IMR-90 (cell line): ENCODE results near the gene TMPRSS9. TPM values are rescaled to one million over a fixed set of nuclear protein-coding genes. Genes with fewer than 3 reads are reported as not detected.

Experiments used
- ATAC-seq: fragments of 200-7000 bp; cut with Tn5 transposase; 2 replicates; pipeline ENCODE4 v1.9.1; 2020; ENCODE audit warnings: low read depth, mild to moderate bottlenecking, moderate library complexity
- BruUV-seq: library from RNA; stranded (reverse); fragments of 400-500 nt; replicated peaks from 2 replicates; lab custom pipeline; 2021; lab: Mats Ljungman, UMichigan
- CTCF ChIA-PET: fragments of 300-600 bp; formaldehyde crosslinking; extraction: SDS; loops from one replicate; lab custom pipeline; 2021; ENCODE audit warnings: antibody characterized with exemption; lab: Yijun Ruan, JAX
- POLR2A ChIA-PET: fragments of 300-600 bp; sonication (Branson Sonifier 250); formaldehyde crosslinking; loops from one replicate; lab custom pipeline; 2022; ENCODE audit warnings: antibody characterized with exemption; ENCODE audit not compliant: unreplicated experiment; lab: Charles Lee
- DNase-seq: peaks from one replicate; pipeline ENCODE4 v3.0.0; 2013
- H2AFZ ChIP-seq: replicated peaks from 2 replicates; pipeline ENCODE3; 2013; ENCODE audit warnings: low read length, mild to moderate bottlenecking; ENCODE audit not compliant: poor library complexity
- H2AK5ac ChIP-seq: 2 replicates; pipeline ENCODE4 v1.6.1; 2013; ENCODE audit warnings: low read depth, low read length, inconsistent platforms
- H2AK9ac ChIP-seq: replicated peaks from 2 replicates; pipeline ENCODE3; 2013; ENCODE audit warnings: mild to moderate bottlenecking, low read depth, low read length, moderate library complexity; ENCODE audit not compliant: poor library complexity
- H2BK120ac ChIP-seq: 2 replicates; pipeline ENCODE4 v1.6.1; 2013; ENCODE audit warnings: low read depth, low read length, inconsistent platforms
- H2BK15ac ChIP-seq: 3 replicates; pipeline ENCODE4 v1.6.1; 2013; ENCODE audit warnings: low read depth, low read length, inconsistent platforms
- H2BK20ac ChIP-seq: 2 replicates; pipeline ENCODE4 v1.6.1; 2013; ENCODE audit warnings: low read depth, mild to moderate bottlenecking, inconsistent platforms, low read length, moderate library complexity
- H2BK5ac ChIP-seq: 2 replicates; pipeline ENCODE4 v1.6.1; 2013; ENCODE audit warnings: mild to moderate bottlenecking, low read depth, low read length, inconsistent platforms; ENCODE audit not compliant: poor library complexity, severe bottlenecking
- H3K14ac ChIP-seq: replicated peaks from 2 replicates; pipeline ENCODE4 v1.6.1; 2013; ENCODE audit warnings: low read depth, low read length, inconsistent platforms
- H3K18ac ChIP-seq: 2 replicates; pipeline ENCODE4 v1.6.1; 2013; ENCODE audit warnings: low read depth, low read length, control low read depth
- H3K23ac ChIP-seq: 2 replicates; pipeline ENCODE4 v1.6.1; 2013; ENCODE audit warnings: low read depth, low read length, inconsistent platforms
- H3K27ac ChIP-seq: 2 replicates; pipeline ENCODE4 v1.5.1; 2013; ENCODE audit warnings: mild to moderate bottlenecking, control low read depth, low read length; ENCODE audit not compliant: insufficient read depth
- H3K27me3 ChIP-seq: 2 replicates; pipeline ENCODE4 v1.6.1; 2013; ENCODE audit warnings: low read length; ENCODE audit not compliant: control insufficient read depth, insufficient read depth
- H3K36me3 ChIP-seq: 2 replicates; pipeline ENCODE4 v1.6.1; 2013; ENCODE audit warnings: low read length, mixed read lengths; ENCODE audit not compliant: control insufficient read depth, insufficient read depth
- H3K4ac ChIP-seq: 2 replicates; pipeline ENCODE4 v1.6.1; 2013; ENCODE audit warnings: low read depth, low read length, inconsistent platforms
- H3K4me1 ChIP-seq: 2 replicates; pipeline ENCODE4 v1.6.1; 2013; ENCODE audit warnings: low read length, mixed read lengths; ENCODE audit not compliant: control insufficient read depth, insufficient read depth
- H3K4me2 ChIP-seq: 2 replicates; pipeline ENCODE4 v1.6.1; 2013; ENCODE audit warnings: low read depth, mild to moderate bottlenecking, control low read depth, low read length, moderate library complexity
- H3K4me3 ChIP-seq: 2 replicates; pipeline ENCODE4 v1.5.1; 2013; ENCODE audit warnings: low read depth, mild to moderate bottlenecking, control low read depth, low read length, moderate library complexity; ENCODE audit not compliant: insufficient read depth
- H3K56ac ChIP-seq: 2 replicates; pipeline ENCODE4 v1.6.1; 2013; ENCODE audit warnings: low read length, inconsistent platforms; ENCODE audit not compliant: insufficient read depth; ENCODE audit errors: extremely low read depth
- H3K79me1 ChIP-seq, 2 experiments: 2 replicates each; pipeline ENCODE4 v1.6.1; 2013; ENCODE audit warnings: low read length in 2 of 2, inconsistent platforms in 1 of 2, low read depth in 1 of 2
- H3K9ac ChIP-seq: 2 replicates; pipeline ENCODE4 v1.6.1; 2013; ENCODE audit warnings: low read depth, low read length, control low read depth
- H3K9me1 ChIP-seq: 2 replicates; pipeline ENCODE4 v1.6.1; 2013; ENCODE audit warnings: low read length, inconsistent platforms; ENCODE audit not compliant: insufficient read depth
- H3K9me3 ChIP-seq: 2 replicates; pipeline ENCODE4 v1.6.1; 2013; ENCODE audit warnings: low read length; ENCODE audit not compliant: control insufficient read depth, insufficient read depth
- H4K20me1 ChIP-seq: 2 replicates; pipeline ENCODE4 v1.6.1; 2013; ENCODE audit warnings: low read length, inconsistent platforms; ENCODE audit not compliant: insufficient read depth
- H4K5ac ChIP-seq: 2 replicates; pipeline ENCODE4 v1.6.1; 2013; ENCODE audit warnings: mild to moderate bottlenecking, low read depth, low read length, control low read depth
- H4K8ac ChIP-seq, 2 experiments: 2 replicates each; pipeline ENCODE4 v1.6.1; 2013; ENCODE audit warnings: low read depth in 2 of 2, low read length in 2 of 2, control low read depth in 1 of 2, inconsistent platforms in 1 of 2
- H4K91ac ChIP-seq: 2 replicates; pipeline ENCODE4 v1.6.1; 2013; ENCODE audit warnings: low read depth, low read length, inconsistent platforms; ENCODE audit not compliant: insufficient read depth
- BHLHE40 ChIP-seq: fragments of 150-350 bp; IDR thresholded peaks from 2 replicates; pipeline ENCODE4 v1.6.1; 2016; ENCODE audit warnings: mild to moderate bottlenecking, low read depth, low read length
- CEBPB ChIP-seq: IDR thresholded peaks from 2 replicates; pipeline ENCODE4 v1.6.1; 2012; ENCODE audit warnings: low read depth, low read length, improper control_type of control experiment
- CHD1 ChIP-seq: IDR thresholded peaks from 2 replicates; pipeline ENCODE4 v1.6.1; 2012; ENCODE audit warnings: low read depth, low read length, improper control_type of control experiment
- FOS ChIP-seq: fragments of 150-350 bp; IDR thresholded peaks from 2 replicates; pipeline ENCODE4 v1.6.1; 2016; ENCODE audit warnings: low read depth, low read length
- MAFK ChIP-seq: IDR thresholded peaks from 2 replicates; pipeline ENCODE4 v1.6.1; 2012; ENCODE audit warnings: low read depth, low read length, improper control_type of control experiment
- MAZ ChIP-seq: IDR thresholded peaks from 2 replicates; pipeline ENCODE4 v1.6.1; 2012; ENCODE audit warnings: low read depth, mild to moderate bottlenecking, low read length, improper control_type of control experiment, moderate library complexity, borderline replicate concordance
- MXI1 ChIP-seq: IDR thresholded peaks from 2 replicates; pipeline ENCODE4 v1.6.1; 2012; ENCODE audit warnings: low read depth, mild to moderate bottlenecking, low read length, moderate library complexity, borderline replicate concordance
- NFE2L2 ChIP-seq: fragments of 150-350 bp; IDR thresholded peaks from 2 replicates; pipeline ENCODE4 v1.6.1; 2016; ENCODE audit warnings: low read depth, mild to moderate bottlenecking, low read length
- POLR2A ChIP-seq: IDR thresholded peaks from 2 replicates; pipeline ENCODE4 v1.6.1; 2012; ENCODE audit warnings: mild to moderate bottlenecking, low read depth, low read length
- RAD21 ChIP-seq: IDR thresholded peaks from 2 replicates; pipeline ENCODE4 v1.6.1; 2012; ENCODE audit warnings: low read length, improper control_type of control experiment
- RCOR1 ChIP-seq: IDR thresholded peaks from 2 replicates; pipeline ENCODE4 v1.6.1; 2012; ENCODE audit warnings: mild to moderate bottlenecking, low read length, improper control_type of control experiment; ENCODE audit not compliant: insufficient replicate concordance
- RFX5 ChIP-seq: IDR thresholded peaks from 2 replicates; pipeline ENCODE4 v1.8.0; 2012; ENCODE audit warnings: low read depth, mild to moderate bottlenecking, low read length, moderate library complexity
- SMC3 ChIP-seq: fragments of 150-350 bp; IDR thresholded peaks from 2 replicates; pipeline ENCODE4 v1.6.1; 2016; ENCODE audit warnings: low read depth, mild to moderate bottlenecking, antibody characterized with exemption, low read length, moderate library complexity
- WGBS, 2 experiments: methylation state at CpG; one replicate each; pipeline versions ENCODE4 v1.1.5 to v1.1.7; 2013; ENCODE audit warnings: missing lambda C conversion rate in 2 of 2; ENCODE audit not compliant: insufficient read length in 1 of 2; ENCODE audit errors: extremely low coverage in 2 of 2; 5-methylcytosine and 5-hydroxymethylcytosine counted together
- dilution Hi-C: fragments of 300-500 bp; cut with HindIII; formaldehyde crosslinking; loops from one replicate; pipeline ENCODE4 v1.14.3; 2018; ENCODE audit warnings: low sequenced_read_pairs; ENCODE audit not compliant: unreplicated experiment
- in situ Hi-C: fragments of 300-500 bp; cut with MboI; formaldehyde crosslinking; loops from 3 replicates; pipeline ENCODE4 v1.14.3; 2019; ENCODE audit warnings: low sequenced_read_pairs, inconsistent platforms, mixed read lengths
- intact Hi-C: fragments of 100-400 bp; cut with micrococcal nuclease; formaldehyde crosslinking; loops from 2 replicates; pipeline ENCODE4 v1.10.0; 2022
- polyA plus RNA-seq, 3 experiments: library from polyadenylated mRNA; depleted of rRNA; stranded (reverse); fragments of >200 nt; gene quantifications; 2 replicates each; pipeline ENCODE4 v1.2.3, GENCODE V29; 2012; ENCODE audit warnings: low replicate concordance in 1 of 3
- total RNA-seq: library from RNA; depleted of rRNA; stranded (reverse); fragments of >200 nt; gene quantifications from 2 replicates; pipeline ENCODE4 v1.2.3, GENCODE V29; 2012
- TF ChIP-seq, protein P1 (sequence below): conservative IDR thresholded peaks from 2 replicates; pipeline ENCODE4 v1.5.1; 2012; ENCODE audit warnings: mild to moderate bottlenecking, low read depth, low read length, improper control_type of control experiment
- TF ChIP-seq, protein P2 (sequence below): fragments of 150-350 bp; IDR thresholded peaks from 2 replicates; pipeline ENCODE4 v1.6.1; 2016; ENCODE audit warnings: low read depth, mild to moderate bottlenecking, low read length, moderate library complexity, borderline replicate concordance

The TMPRSS9 gene
- total and polyA plus RNA-seq, 2 of the 4 experiments (the other 2 are of a cell fraction): not detected

GRCh38 chr19:2315121-2315817 is 44.8 kb upstream of the TMPRSS9 start:
- no peak overlapping the region for H3K56ac ChIP-seq
- no peak overlapping the region for H4K8ac ChIP-seq
- H4K91ac ChIP-seq: no peak overlapping the region
- no peak overlapping the region for H3K27ac ChIP-seq
- H2BK15ac ChIP-seq: no peak overlapping the region
- H4K5ac ChIP-seq: no peak overlapping the region
- POLR2A ChIA-PET: interaction anchor here (0.6 kb wide), 1 partner anchor 76 kb away, joined by 4 read pairs; no protein-coding TSS in a partner anchor
- no peak overlapping the region for H2BK120ac ChIP-seq
- H3K14ac ChIP-seq: no peak overlapping the region
- 76% methylated on average over 4 of the region's 7 CpGs; no CpG with 5 or more reads in 1 of the 2 experiments for WGBS, 2 experiments
- H3K79me1 ChIP-seq: no peaks in the 10 kb centered on the region
- no peaks in the 10 kb centered on the region for H3K4me1 ChIP-seq
- H3K4ac ChIP-seq: no peak overlapping the region
- CTCF ChIA-PET: interaction anchor here (0.8 to 1.5 kb wide), 9 partner anchors 19 to 163 kb away, joined by 3 to 6 read pairs (median 4); partner anchors contain the start of gene DOT1L
- DNase-seq (no peak), ATAC-seq (no peak)
- BruUV-seq: no TSS peak
- no peak overlapping the region for H3K9ac ChIP-seq
- peak overlapping the region; percentile 82 for H2AFZ ChIP-seq
- no peaks in the 10 kb centered on the region; the same call in 1 of the 2 replicates for H4K20me1 ChIP-seq
- in situ Hi-C loops: loop anchor here (10.0 kb wide), 1 partner anchor 160 kb away; the partner anchor contains the start of gene AP3D1
- H3K4me3 ChIP-seq: no peak overlapping the region
- intact Hi-C loops: no loop called here
- H2AK5ac ChIP-seq: 0 out of 2 replicates have a peak overlapping the region, but pooled peaks have one; percentile 24
- H3K9me1 ChIP-seq: no peaks in the 10 kb centered on the region
- peaks cover 9% of the 10 kb centered on the region for H3K27me3 ChIP-seq
- no peak overlapping the region for H2AK9ac ChIP-seq
- H3K18ac ChIP-seq: no peak overlapping the region
- H3K36me3 ChIP-seq: no peaks in the 10 kb centered on the region
- peaks cover 3% of the 10 kb centered on the region for H3K9me3 ChIP-seq
- dilution Hi-C loops: no loop called here
- H2BK20ac ChIP-seq: no peak overlapping the region
- no peak overlapping the region for H3K23ac ChIP-seq
- no peak overlapping the region for H3K4me2 ChIP-seq
- H2BK5ac ChIP-seq: no peak overlapping the region
- TF ChIP-seq, protein P1, sequence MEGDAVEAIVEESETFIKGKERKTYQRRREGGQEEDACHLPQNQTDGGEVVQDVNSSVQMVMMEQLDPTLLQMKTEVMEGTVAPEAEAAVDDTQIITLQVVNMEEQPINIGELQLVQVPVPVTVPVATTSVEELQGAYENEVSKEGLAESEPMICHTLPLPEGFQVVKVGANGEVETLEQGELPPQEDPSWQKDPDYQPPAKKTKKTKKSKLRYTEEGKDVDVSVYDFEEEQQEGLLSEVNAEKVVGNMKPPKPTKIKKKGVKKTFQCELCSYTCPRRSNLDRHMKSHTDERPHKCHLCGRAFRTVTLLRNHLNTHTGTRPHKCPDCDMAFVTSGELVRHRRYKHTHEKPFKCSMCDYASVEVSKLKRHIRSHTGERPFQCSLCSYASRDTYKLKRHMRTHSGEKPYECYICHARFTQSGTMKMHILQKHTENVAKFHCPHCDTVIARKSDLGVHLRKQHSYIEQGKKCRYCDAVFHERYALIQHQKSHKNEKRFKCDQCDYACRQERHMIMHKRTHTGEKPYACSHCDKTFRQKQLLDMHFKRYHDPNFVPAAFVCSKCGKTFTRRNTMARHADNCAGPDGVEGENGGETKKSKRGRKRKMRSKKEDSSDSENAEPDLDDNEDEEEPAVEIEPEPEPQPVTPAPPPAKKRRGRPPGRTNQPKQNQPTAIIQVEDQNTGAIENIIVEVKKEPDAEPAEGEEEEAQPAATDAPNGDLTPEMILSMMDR: no peak
- TF ChIP-seq MAFK: no peak
- no peak for TF ChIP-seq CHD1
- TF ChIP-seq, protein P2, sequence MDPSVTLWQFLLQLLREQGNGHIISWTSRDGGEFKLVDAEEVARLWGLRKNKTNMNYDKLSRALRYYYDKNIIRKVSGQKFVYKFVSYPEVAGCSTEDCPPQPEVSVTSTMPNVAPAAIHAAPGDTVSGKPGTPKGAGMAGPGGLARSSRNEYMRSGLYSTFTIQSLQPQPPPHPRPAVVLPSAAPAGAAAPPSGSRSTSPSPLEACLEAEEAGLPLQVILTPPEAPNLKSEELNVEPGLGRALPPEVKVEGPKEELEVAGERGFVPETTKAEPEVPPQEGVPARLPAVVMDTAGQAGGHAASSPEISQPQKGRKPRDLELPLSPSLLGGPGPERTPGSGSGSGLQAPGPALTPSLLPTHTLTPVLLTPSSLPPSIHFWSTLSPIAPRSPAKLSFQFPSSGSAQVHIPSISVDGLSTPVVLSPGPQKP: no peak
- no peak for TF ChIP-seq NFE2L2
- no peak for TF ChIP-seq CEBPB
- TF ChIP-seq MAZ: no peak
- no peak for TF ChIP-seq RAD21
- no peak for TF ChIP-seq POLR2A
- no peak for TF ChIP-seq MXI1
- TF ChIP-seq FOS: no peak
- TF ChIP-seq RCOR1: no peak
- no peak for TF ChIP-seq BHLHE40
- TF ChIP-seq RFX5: no peak
- TF ChIP-seq SMC3: no peak
